AG09309 (cell line): ENCODE results near the gene HRC.
A peak's percentile ranks its signal among the peaks of the same experiment; 100 is the strongest.

Source experiments
- DNase-seq: peaks from one replicate; pipeline ENCODE4 v3.0.0-alpha.2; 2010; ENCODE audit warnings: low read depth
- H3K4me3 ChIP-seq: 2 replicates; pipeline ENCODE4 v1.5.1; 2011; ENCODE audit warnings: mild to moderate bottlenecking, low read depth, low read length, moderate library complexity; ENCODE audit not compliant: control insufficient read depth
- CTCF ChIP-seq: IDR thresholded peaks from 2 replicates; pipeline ENCODE4 v1.5.1; 2011; ENCODE audit warnings: mild to moderate bottlenecking, low read depth, low read length, inconsistent platforms; ENCODE audit not compliant: insufficient read depth, control insufficient read depth; ENCODE audit errors: missing control alignments

HRC gene

GRCh38 chr19:49107625-49108459 is 47.4 kb downstream of the HRC start:
- H3K4me3 ChIP-seq = no peak overlapping the region
- no peak for TF ChIP-seq CTCF
- DNase-seq = no peak

GRCh38 chr19:49106648-49107135 is 48.5 kb downstream of the HRC start:
- H3K4me3 ChIP-seq = no peak overlapping the region
- peak; percentile 85 for TF ChIP-seq CTCF
- no peak for DNase-seq

- no peak for DNase-seq
- H3K4me3 ChIP-seq = no peak overlapping the region
- TF ChIP-seq CTCF = no peak
Measured at GRCh38 chr19:49104229-49104864, 50.8 kb downstream of the HRC start.

GRCh38 chr19:49103331-49104085 is 51.7 kb downstream of the HRC start:
- no peak for DNase-seq
- TF ChIP-seq CTCF = no peak
- no peak overlapping the region for H3K4me3 ChIP-seq

- TF ChIP-seq CTCF = no peak
- no peak overlapping the region for H3K4me3 ChIP-seq
- no peak for DNase-seq
Measured at GRCh38 chr19:49102303-49102702, 52.9 kb downstream of the HRC start.
